Measurements from ENCODE around the gene PBXIP1. TPM values are rescaled to one million over a fixed set of nuclear protein-coding genes. Genes with fewer than 3 reads are reported as not detected.

Gene PBXIP1
- total and polyA plus RNA-seq, 2 of the 13 experiments (the other 11 are each of a cell fraction or from before 2014, with no cell fraction given): 16.3 to 31.9 TPM

- TF ChIP-seq HMGXB3 (CRISPR knock-in tag; IDR thresholded peaks at IDR 0.05; ENCODE audit: borderline replicate concordance) (no peak), SPEN (CRISPR knock-in tag; IDR thresholded peaks at IDR 0.05; ENCODE audit: low read depth) (peak; percentile 91), ZNF367 (CRISPR knock-in tag; IDR thresholded peaks at IDR 0.05; ENCODE audit: borderline replicate concordance) (no peak), HMGXB4 (CRISPR knock-in tag; IDR thresholded peaks at IDR 0.05; ENCODE audit: borderline replicate concordance in 1 of 2, low read depth in 1 of 2) (peak; percentile 5 to 25; a peak in 2 of 4 replicates), ZNF280D (CRISPR knock-in tag; IDR thresholded peaks at IDR 0.05) (peak; percentile 52; the same call in 1 of the 2 replicates), HOMEZ (CRISPR knock-in tag; IDR thresholded peaks at IDR 0.05; ENCODE audit: low read depth) (peak; percentile 21; the same call in 1 of the 2 replicates), RBAK (CRISPR knock-in tag; IDR thresholded peaks at IDR 0.05) (no peak), MED8 (CRISPR knock-in tag; IDR thresholded peaks at IDR 0.05; ENCODE audit: insufficient replicate concordance) (no peak), PITX1 (CRISPR knock-in tag; IDR thresholded peaks at IDR 0.05) (peak; percentile 60; the same call in 1 of the 2 replicates), TARDBP (CRISPR knock-in tag; IDR thresholded peaks at IDR 0.05) (peak; percentile 83), RNF219 (CRISPR knock-in tag; IDR thresholded peaks at IDR 0.05) (no peak)
These were observed 11.3 kb downstream of the PBXIP1 start (continued) for GRCh38 chr1:154944401-154945159.
